Liver (tissue), 3 donors: Measurements from ENCODE around the gene DYNAP.

Experiments
- FOXA1 ChIP-seq: IDR thresholded peaks from 2 replicates; pipeline ENCODE4 v1.6.1; 2016; ENCODE audit warnings: antibody characterized with exemption
- GABPA ChIP-seq, 2 donors: IDR thresholded peaks in 1 of 2; conservative IDR thresholded peaks in 1 of 2; 2 replicates each; pipeline ENCODE4 v1.6.1; 2016; ENCODE audit warnings: antibody characterized with exemption in 2 of 2, mild to moderate bottlenecking in 1 of 2, moderate library complexity in 1 of 2
- HNF4A ChIP-seq, 2 donors: conservative IDR thresholded peaks; 2 replicates each; pipeline ENCODE4 v1.6.1; 2016; ENCODE audit warnings: antibody characterized with exemption in 2 of 2, mild to moderate bottlenecking in 2 of 2
- JUND ChIP-seq, 2 donors: IDR thresholded peaks; 2 replicates each; pipeline ENCODE4 v1.6.1; 2016; ENCODE audit warnings: antibody characterized with exemption in 2 of 2
- RAD21 ChIP-seq, 2 donors: IDR thresholded peaks; 2 replicates each; pipeline ENCODE4 v1.6.1; 2016; ENCODE audit warnings: antibody characterized with exemption in 2 of 2, mild to moderate bottlenecking in 2 of 2
- RXRA ChIP-seq, 2 donors: IDR thresholded peaks; 2 replicates each; pipeline ENCODE4 v1.6.1; 2017 to 2018; ENCODE audit warnings: antibody characterized with exemption in 2 of 2, mild to moderate bottlenecking in 1 of 2
- SP1 ChIP-seq: IDR thresholded peaks from 2 replicates; pipeline ENCODE4 v1.6.1; 2018; ENCODE audit warnings: antibody characterized with exemption, mild to moderate bottlenecking
- TAF1 ChIP-seq: conservative IDR thresholded peaks from 2 replicates; pipeline ENCODE4 v1.6.1; 2016; ENCODE audit warnings: antibody characterized with exemption, mild to moderate bottlenecking
- YY1 ChIP-seq: IDR thresholded peaks from 2 replicates; pipeline ENCODE4 v1.6.1; 2016; ENCODE audit warnings: antibody characterized with exemption, mild to moderate bottlenecking
- TF ChIP-seq, protein P1 (sequence below): fragments of 150-350 bp; IDR thresholded peaks from 2 replicates; pipeline ENCODE4 v1.5.1; 2017; ENCODE audit warnings: improper control_type of control experiment, low read depth, low read length; ENCODE audit not compliant: missing input control
- TF ChIP-seq, protein P2 (sequence below): IDR thresholded peaks from 2 replicates; pipeline ENCODE4 v1.6.1; 2016; ENCODE audit warnings: antibody characterized with exemption
- TF ChIP-seq, protein P3 (sequence below): IDR thresholded peaks from 2 replicates; pipeline ENCODE4 v1.6.1; 2016; ENCODE audit warnings: antibody characterized with exemption
- donor health status: healthy.
- donor health status: healthy.

DNA sequence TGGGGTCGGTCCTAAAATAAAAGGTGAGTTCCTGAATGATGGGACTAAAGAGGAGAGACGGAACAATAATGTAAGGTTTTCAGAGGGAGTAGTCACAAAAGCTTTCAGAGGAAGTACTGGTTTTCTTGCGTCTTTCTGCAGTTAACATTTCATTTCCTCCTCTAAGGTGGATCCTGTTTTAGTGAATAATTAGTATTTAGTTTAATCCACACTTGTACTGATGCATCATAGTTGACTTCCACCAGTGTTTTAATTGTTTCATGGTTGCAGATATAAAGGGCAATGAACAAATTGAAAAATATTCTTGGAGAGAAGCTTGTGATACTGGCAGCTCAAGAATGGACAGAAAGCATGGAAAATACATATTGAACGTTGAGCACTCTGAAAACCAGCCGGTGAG is at the start of gene DYNAP:
- no peak for TF ChIP-seq TAF1
- TF ChIP-seq, protein P1, sequence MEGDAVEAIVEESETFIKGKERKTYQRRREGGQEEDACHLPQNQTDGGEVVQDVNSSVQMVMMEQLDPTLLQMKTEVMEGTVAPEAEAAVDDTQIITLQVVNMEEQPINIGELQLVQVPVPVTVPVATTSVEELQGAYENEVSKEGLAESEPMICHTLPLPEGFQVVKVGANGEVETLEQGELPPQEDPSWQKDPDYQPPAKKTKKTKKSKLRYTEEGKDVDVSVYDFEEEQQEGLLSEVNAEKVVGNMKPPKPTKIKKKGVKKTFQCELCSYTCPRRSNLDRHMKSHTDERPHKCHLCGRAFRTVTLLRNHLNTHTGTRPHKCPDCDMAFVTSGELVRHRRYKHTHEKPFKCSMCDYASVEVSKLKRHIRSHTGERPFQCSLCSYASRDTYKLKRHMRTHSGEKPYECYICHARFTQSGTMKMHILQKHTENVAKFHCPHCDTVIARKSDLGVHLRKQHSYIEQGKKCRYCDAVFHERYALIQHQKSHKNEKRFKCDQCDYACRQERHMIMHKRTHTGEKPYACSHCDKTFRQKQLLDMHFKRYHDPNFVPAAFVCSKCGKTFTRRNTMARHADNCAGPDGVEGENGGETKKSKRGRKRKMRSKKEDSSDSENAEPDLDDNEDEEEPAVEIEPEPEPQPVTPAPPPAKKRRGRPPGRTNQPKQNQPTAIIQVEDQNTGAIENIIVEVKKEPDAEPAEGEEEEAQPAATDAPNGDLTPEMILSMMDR = no peak
- no peak for TF ChIP-seq RAD21 (IDR thresholded peaks at IDR 0.05)
- TF ChIP-seq JUND (IDR thresholded peaks at IDR 0.05) = no peak
- TF ChIP-seq FOXA1 = no peak
- no peak for TF ChIP-seq RXRA (IDR thresholded peaks at IDR 0.05)
- TF ChIP-seq, protein P2, sequence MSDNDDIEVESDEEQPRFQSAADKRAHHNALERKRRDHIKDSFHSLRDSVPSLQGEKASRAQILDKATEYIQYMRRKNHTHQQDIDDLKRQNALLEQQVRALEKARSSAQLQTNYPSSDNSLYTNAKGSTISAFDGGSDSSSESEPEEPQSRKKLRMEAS = no peak
- TF ChIP-seq YY1 = no peak
- no peak for TF ChIP-seq GABPA (IDR thresholded peaks at IDR 0.05 in 1 of 2, conservative IDR thresholded peaks at IDR 0.05 in 1 of 2)
- TF ChIP-seq, protein P3, sequence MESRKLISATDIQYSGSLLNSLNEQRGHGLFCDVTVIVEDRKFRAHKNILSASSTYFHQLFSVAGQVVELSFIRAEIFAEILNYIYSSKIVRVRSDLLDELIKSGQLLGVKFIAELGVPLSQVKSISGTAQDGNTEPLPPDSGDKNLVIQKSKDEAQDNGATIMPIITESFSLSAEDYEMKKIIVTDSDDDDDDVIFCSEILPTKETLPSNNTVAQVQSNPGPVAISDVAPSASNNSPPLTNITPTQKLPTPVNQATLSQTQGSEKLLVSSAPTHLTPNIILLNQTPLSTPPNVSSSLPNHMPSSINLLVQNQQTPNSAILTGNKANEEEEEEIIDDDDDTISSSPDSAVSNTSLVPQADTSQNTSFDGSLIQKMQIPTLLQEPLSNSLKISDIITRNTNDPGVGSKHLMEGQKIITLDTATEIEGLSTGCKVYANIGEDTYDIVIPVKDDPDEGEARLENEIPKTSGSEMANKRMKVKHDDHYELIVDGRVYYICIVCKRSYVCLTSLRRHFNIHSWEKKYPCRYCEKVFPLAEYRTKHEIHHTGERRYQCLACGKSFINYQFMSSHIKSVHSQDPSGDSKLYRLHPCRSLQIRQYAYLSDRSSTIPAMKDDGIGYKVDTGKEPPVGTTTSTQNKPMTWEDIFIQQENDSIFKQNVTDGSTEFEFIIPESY = no peak
- no peak for TF ChIP-seq SP1
- TF ChIP-seq HNF4A (conservative IDR thresholded peaks at IDR 0.05) = no peak
